Caco-2 (cell line): Measurements from ENCODE around the gene CYB5A. TPM values are rescaled to one million over a fixed set of nuclear protein-coding genes. Genes with fewer than 3 reads are reported as not detected.

Experiments
- BruUV-seq: library from RNA; stranded (reverse); fragments of 400-500 nt; replicated peaks from 2 replicates; lab custom pipeline; 2021; lab: Mats Ljungman, UMichigan
- CTCF ChIA-PET: fragments of 300-600 bp; sonication (Branson Sonifier 250); formaldehyde crosslinking; loops from one replicate; lab custom pipeline; 2022; ENCODE audit warnings: antibody characterized with exemption; lab: Charles Lee
- POLR2A ChIA-PET: fragments of 300-600 bp; sonication (Branson Sonifier 250); formaldehyde crosslinking; loops from one replicate; lab custom pipeline; 2022; ENCODE audit warnings: antibody characterized with exemption; lab: Charles Lee
- DNase-seq, 2 experiments: peaks; one replicate each; pipeline versions ENCODE4 v3.0.0 to v3.0.0-alpha.2; 2020 to 2022
- H3K27me3 ChIP-seq: replicated peaks from 2 replicates; pipeline ENCODE4 v1.6.0; 2011; ENCODE audit warnings: low read length; ENCODE audit not compliant: control insufficient read depth, insufficient read depth
- H3K36me3 ChIP-seq: 2 replicates; pipeline ENCODE4 v1.5.1; 2011; ENCODE audit warnings: low read length; ENCODE audit not compliant: control insufficient read depth, insufficient read depth
- H3K4me1 ChIP-seq: fragments of 250-450 bp; sonication (Bioruptor Pico); 2 replicates; pipeline ENCODE4 v1.5.1; 2020; ENCODE audit warnings: mild to moderate bottlenecking
- H3K4me3 ChIP-seq: 2 replicates; pipeline ENCODE4 v1.5.1; 2011; ENCODE audit warnings: low read depth, mild to moderate bottlenecking, control low read depth, low read length
- H3K9me3 ChIP-seq: fragments of 250-450 bp; sonication (Bioruptor Pico); 2 replicates; pipeline ENCODE4 v1.5.1; 2020; ENCODE audit warnings: mild to moderate bottlenecking, moderate library complexity
- H3K27ac Mint-ChIP-seq: one replicate; pipeline ENCODE4 v1.8.0; 2022; ENCODE audit warnings: mixed read lengths; ENCODE audit not compliant: unreplicated experiment
- H3K27me3 Mint-ChIP-seq: one replicate; pipeline ENCODE4 v1.8.0; 2022; ENCODE audit warnings: mixed read lengths; ENCODE audit not compliant: insufficient read depth, unreplicated experiment
- H3K36me3 Mint-ChIP-seq: one replicate; pipeline ENCODE4 v1.8.0; 2022; ENCODE audit warnings: mild to moderate bottlenecking, mixed read lengths; ENCODE audit not compliant: insufficient read depth, unreplicated experiment
- H3K4me1 Mint-ChIP-seq: one replicate; pipeline ENCODE4 v1.8.0; 2022; ENCODE audit warnings: low read depth, mixed read lengths; ENCODE audit not compliant: unreplicated experiment
- H3K4me3 Mint-ChIP-seq: one replicate; pipeline ENCODE4 v1.8.0; 2022; ENCODE audit warnings: mild to moderate bottlenecking, moderate library complexity, mixed read lengths; ENCODE audit not compliant: unreplicated experiment
- H3K9me3 Mint-ChIP-seq: one replicate; pipeline ENCODE4 v1.8.0; 2022; ENCODE audit warnings: mixed read lengths; ENCODE audit not compliant: unreplicated experiment
- CTCF ChIP-seq, 2 experiments: fragments of 200-600 bp in 1 of 2; IDR thresholded peaks; 1 replicate in 1 of 2; 2 replicates in 1 of 2; pipeline versions ENCODE4 v1.5.1 to v1.8.0; 2011 to 2022; ENCODE audit warnings: antibody characterized with exemption in 1 of 2, control low read depth in 1 of 2, inconsistent platforms in 1 of 2, low read depth in 1 of 2, low read length in 1 of 2, mild to moderate bottlenecking in 1 of 2, moderate library complexity in 1 of 2; ENCODE audit not compliant: insufficient read depth in 1 of 2, severe bottlenecking in 1 of 2, unreplicated experiment in 1 of 2
- intact Hi-C: fragments of 100-400 bp; cut with micrococcal nuclease; formaldehyde crosslinking; loops from one replicate; pipeline ENCODE4 v1.10.0; 2022; ENCODE audit not compliant: unreplicated experiment
- total RNA-seq: library from RNA; stranded (reverse); gene quantifications from 2 replicates; pipeline ENCODE4 v1.2.3, GENCODE V29; 2022

The CYB5A gene
- total RNA-seq, 1 experiment from 2014 or later: 103 TPM

GRCh38 chr18:74204526-74205152 is 87.1 kb downstream of the CYB5A start:
- DNase-seq: no peak
- Histone ChIP-seq H3K9me3 (no peaks in the 10 kb centered on the region), H3K36me3 (no peaks in the 10 kb centered on the region), H3K4me3 (no peak overlapping the region), H3K27me3 (no peaks in the 10 kb centered on the region), H3K4me1 (0 out of 2 replicates have a peak, but pooled peaks cover 4% of the 10 kb centered on the region)
- BruUV-seq: no TSS peak
- H3K9me3 Mint-ChIP-seq: no peaks in the 10 kb centered on the region
- intact Hi-C loops: no loop called here
- POLR2A ChIA-PET: no interaction called here
- CTCF ChIA-PET: no interaction called here
- no peak overlapping the region for H3K4me3 Mint-ChIP-seq
- no peak overlapping the region for H3K27ac Mint-ChIP-seq
- no peaks in the 10 kb centered on the region for H3K27me3 Mint-ChIP-seq
- H3K36me3 Mint-ChIP-seq: peaks cover 9% of the 10 kb centered on the region
- TF ChIP-seq CTCF (IDR thresholded peaks at IDR 0.05; ENCODE audit: insufficient read depth in 1 of 2, low read depth in 1 of 2, low read length in 1 of 2, severe bottlenecking in 1 of 2, unreplicated experiment in 1 of 2): no peak
- no peaks in the 10 kb centered on the region for H3K4me1 Mint-ChIP-seq

- no peak for DNase-seq
- Mint-ChIP-seq H3K4me3 (no peak overlapping the region), H3K36me3 (peaks cover 9% of the 10 kb centered on the region), H3K9me3 (no peaks in the 10 kb centered on the region), H3K4me1 (no peaks in the 10 kb centered on the region), H3K27me3 (no peaks in the 10 kb centered on the region), H3K27ac (no peak overlapping the region)
- no peak overlapping the region for H3K4me3 ChIP-seq
- intact Hi-C loops: no loop called here
- no peaks in the 10 kb centered on the region for H3K9me3 ChIP-seq
- CTCF ChIA-PET: no interaction called here
- no peaks in the 10 kb centered on the region for H3K27me3 ChIP-seq
- 0 out of 2 replicates have a peak, but pooled peaks cover 4% of the 10 kb centered on the region for H3K4me1 ChIP-seq
- no peak for TF ChIP-seq CTCF (IDR thresholded peaks at IDR 0.05; ENCODE audit: insufficient read depth in 1 of 2, low read depth in 1 of 2, low read length in 1 of 2, severe bottlenecking in 1 of 2, unreplicated experiment in 1 of 2)
- no peaks in the 10 kb centered on the region for H3K36me3 ChIP-seq
- no TSS peak for BruUV-seq
- POLR2A ChIA-PET: no interaction called here
These were observed 88.0 kb downstream of the CYB5A start for GRCh38 chr18:74203811-74204210.

Other genes starting within 250 kb of the CYB5A start
- gene FBXO15, start 144.1 kb downstream of the CYB5A start, total RNA-seq: 0.29 TPM in 1 of 2 replicates, not detected in the other
- gene TIMM21, start 143.4 kb downstream of the CYB5A start, total RNA-seq: 15.6 and 21.0 TPM in 2 replicates
- gene C18orf63, start 23.9 kb upstream of the CYB5A start, total RNA-seq: 0.07 TPM in 1 of 2 replicates, not detected in the other
- gene DIPK1C, start 165.3 kb upstream of the CYB5A start, total RNA-seq: not detected in 2 replicates
- 95.1 and 113 TPM in 2 replicates for gene CNDP2, start 204.4 kb upstream of the CYB5A start, total RNA-seq
- gene CNDP1, start 242.5 kb upstream of the CYB5A start, total RNA-seq: 0.48 TPM in 1 of 2 replicates, not detected in the other